Measurements from ENCODE around the gene PUM1. TPM values are rescaled to one million over a fixed set of nuclear protein-coding genes. Genes with fewer than 3 reads are reported as not detected.

The PUM1 gene
- total RNA-seq, 1 experiment from 2014 or later, result 43.8 TPM

DNA sequence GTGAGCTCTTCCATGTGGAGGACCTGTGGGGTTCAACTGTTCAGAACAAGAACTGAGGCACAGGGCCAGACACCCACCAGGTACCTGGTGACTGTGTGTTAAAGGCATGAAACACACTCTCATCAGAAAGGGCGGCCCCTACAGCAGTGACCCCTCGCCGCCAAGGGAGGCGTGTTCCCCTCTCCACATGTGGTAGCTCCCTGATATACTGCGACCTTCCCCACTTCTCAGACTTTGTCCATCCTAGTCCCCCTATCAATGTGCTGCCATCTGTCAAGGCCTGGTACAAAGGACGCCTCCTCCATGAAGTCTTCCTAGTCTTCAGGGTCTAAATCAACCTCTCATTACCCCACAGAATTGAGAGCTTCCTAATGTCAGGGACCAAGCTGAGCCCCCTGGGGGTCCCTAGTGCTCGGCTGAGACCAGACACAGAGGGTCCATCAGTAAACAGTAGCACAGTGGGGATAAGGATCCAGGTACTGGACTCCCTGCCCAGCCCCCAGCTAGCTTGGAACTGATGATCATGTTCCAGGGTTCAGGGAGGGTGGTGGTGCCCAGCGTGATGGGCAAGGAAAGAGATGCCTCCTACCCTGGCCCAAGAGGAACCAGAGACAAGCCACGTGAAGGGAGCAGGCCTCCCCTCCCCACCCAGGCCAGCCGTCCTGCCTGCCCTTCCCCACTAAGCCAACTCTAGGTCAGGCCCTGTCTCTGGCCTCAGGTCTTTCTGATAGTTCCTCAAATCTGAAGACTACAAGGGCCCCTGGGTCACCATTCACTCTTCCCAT is 167.3 kb downstream of the PUM1 start:
- DNase-seq (ENCODE audit: extremely low read depth, low read depth), result no peak

DNA sequence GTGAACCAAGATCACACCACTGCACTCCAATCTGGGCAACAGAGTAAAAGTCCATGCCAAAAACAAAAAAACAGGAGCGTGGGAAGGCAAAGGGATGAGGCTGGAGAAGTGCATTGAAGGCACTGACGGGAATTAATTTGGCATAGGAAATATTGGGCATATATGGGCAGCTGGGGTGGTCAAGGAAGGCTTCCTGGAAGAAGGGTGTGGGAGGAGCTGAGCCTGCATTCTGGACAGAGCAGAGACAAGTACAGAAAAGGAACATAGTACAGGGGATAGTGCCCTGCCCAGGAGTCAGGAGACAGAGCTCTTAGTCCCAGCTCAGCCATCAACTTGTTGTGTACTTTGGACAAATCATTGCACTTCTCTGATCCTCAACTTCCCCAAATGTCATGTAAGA is 168.6 kb downstream of the PUM1 start:
- no peak for DNase-seq (ENCODE audit: extremely low read depth, low read depth)

DNA sequence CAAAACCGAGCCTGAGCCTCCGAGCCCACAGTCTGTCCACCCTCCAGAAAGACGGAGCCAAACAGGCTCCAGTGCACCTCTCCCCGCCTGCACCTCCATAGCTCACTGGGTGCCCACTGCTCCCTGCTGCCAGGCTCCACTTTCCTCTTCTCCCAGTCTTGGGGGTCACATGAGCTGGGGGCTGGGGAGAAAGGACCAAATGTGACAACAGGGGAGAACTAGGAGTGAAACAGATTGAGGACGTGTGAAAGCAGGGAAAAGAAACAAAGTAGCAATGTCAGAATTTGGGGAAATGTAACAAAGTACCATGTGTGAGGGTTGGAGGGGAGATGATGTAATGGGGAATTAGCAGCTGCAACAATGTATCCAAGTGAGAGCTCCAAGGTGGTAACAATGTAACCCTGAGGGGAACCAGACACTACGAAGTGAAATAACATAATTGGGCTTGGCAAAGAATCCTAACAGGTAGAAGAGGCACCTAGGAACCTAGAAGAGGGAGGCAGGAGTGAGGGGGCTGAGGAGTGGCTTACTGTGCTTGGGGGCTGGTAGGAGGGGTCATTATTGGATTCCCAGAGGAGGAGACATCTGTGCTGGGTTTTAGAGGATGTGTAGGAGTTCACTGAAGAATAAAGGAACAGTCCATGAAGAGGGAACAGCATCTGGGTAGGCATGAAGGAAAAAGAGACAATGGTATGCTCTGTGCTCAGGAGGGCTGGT is 169.4 kb downstream of the PUM1 start:
- DNase-seq (ENCODE audit: extremely low read depth, low read depth), result no peak

DNA sequence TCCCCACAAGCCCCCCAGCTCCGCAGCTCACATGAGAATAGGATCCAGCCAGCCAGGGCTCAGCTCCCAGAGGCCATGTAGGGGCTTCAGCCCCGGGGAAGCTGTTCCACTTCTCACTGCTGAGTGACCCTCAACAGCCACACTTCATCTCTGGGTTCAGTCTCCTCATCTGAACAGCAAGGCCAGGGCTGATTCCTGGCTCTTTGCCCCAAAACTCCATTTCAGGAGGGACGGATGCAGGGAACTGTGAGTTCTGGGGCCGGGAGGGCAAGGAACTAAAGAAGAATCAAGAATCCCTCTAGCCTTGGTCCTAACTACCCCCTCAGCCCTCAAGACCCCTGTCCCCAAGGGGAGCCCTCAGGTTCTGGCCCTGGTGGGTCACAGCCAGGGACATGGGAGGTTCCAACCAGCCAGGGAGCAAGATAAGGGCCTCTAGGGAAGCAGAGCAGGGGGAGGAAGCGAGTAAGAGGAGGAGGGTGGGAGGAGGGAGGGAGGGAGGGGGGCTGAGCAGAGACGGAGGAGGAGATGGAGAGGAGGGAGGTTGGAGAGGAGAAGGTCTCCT is 170.1 kb downstream of the PUM1 start:
- DNase-seq (ENCODE audit: extremely low read depth, low read depth), result no peak

DNA sequence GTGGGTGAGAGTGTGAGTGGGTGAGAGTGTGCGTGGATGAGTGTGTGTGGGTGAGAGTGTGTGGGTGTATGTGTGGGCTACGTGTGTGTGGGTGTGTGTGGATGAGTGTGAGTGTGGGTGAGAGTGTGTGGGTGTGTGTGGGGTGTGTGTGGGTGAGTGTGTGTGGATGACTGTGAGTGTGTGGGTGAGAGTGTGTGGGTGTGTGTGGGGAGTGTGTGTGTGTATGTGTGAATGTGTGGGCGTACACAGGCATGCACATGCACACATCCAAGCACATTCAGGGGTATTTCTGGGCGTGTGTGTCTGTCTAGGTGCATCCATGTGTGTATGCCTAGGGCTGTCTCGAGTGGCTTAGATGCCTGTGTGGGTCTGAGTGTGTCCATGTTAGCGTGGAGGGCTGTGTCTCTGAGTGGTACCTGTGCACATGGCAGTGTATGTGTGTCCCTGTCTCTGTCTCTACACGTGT is 171.0 kb downstream of the PUM1 start:
- DNase-seq (ENCODE audit: extremely low read depth, low read depth), result no peak

DNA sequence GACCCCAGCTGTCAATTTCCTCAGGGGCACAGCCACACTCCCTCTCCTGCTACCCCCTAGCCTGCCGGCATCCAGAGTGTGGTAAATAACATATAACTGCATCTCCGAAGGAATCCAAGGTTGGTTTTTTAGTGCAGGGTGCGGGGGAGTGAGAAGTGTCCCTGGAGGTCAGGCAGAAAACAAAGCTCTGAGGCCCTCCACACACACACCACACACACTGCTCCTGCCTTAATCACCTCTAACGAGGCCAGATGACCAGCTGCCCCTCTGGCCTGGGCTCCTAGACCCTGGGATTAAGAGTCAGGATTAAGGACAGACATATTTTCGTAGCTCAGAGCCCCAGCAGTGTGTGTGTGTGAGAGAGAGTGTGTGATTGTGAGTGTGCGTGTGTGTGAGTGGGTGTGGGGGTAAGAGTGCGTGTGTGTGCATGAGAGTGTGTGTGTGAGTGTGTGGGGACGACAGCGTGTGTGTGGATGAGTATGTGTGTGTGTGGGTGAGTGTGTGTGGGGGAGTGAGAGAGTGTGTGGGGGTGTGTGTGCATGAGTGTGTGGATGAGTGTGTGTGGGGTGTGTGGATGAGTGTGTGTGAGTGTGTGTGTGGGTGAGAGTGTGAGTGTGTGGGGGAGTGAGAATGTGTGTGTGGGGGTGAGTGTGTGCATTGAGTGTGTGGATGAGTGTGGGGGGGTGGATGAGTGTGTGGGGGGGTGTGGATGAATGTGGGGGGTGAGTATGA is 171.6 kb downstream of the PUM1 start:
- no peak for DNase-seq (ENCODE audit: extremely low read depth, low read depth)

DNA sequence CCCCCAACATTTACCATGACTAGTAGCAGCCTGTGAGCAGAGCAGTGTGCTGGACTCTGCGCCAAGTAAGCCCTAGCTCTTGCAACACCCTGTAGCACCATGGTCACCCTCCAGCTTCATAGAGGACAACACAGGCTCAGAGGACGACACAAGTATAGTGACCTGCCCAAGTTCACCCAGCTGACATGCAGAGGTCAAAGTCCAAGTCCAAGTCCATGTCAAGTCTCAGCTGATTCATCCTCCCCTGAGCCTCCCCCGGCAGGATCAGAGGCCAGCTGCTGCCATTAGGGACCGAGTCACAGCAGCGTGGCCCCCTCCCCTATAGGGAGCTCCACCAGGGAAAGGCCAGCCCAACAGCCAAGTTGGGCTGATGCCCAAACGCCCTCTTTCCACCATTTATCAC is 172.8 kb downstream of the PUM1 start:
- DNase-seq (ENCODE audit: extremely low read depth, low read depth), result no peak

DNA sequence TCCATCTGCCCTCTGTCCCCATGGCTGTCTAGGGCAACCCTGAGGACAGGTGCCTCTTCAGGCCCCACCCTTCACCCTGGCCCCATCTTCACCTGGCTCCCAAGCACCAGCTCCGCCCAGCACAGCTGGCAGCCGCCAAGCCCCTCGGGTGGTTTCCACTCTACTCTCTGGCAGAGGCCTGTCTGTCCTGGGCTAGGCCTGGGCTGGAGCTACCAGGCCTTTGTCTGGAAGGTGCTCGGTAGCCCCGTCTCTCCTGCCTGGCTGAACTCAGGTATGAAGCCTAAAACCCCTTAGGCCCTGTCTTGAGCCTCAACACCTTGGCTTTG is 174.3 kb downstream of the PUM1 start:
- DNase-seq (ENCODE audit: extremely low read depth, low read depth), result no peak

DNA sequence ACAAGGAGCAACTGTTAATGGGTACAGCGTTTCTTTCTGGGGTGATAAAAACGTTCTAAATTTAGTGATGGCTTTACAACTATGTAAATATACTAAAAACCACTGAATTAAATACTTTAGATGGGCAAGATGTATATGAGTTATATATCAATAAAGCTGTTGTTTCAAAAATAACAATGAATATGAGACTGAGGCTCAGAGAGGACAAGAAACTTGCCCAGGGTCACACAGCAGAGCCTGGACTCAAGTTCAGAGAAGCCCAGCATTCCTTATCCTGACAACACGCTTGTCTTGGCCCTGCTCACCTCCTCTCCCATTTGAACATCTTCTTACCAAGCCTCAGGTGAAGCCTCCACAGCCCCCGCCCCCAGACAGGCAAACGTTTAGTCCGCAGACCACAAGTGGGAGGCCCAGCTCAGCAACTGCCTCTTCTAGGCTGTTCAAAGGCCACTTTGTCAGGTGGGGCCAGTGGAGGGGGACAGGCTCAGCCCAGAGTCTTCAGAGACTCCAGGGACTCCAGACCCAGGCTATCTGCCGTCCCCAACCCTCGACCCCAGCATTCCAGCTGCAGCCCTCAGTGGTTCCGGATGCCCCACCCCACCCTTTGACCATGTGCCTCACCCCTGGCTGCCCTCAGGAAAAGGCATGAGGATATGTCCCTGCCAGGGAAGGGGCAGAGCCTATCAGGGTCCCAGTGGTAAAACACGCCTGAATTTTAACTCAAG is 174.9 kb downstream of the PUM1 start:
- DNase-seq (ENCODE audit: extremely low read depth, low read depth), result no peak

DNA sequence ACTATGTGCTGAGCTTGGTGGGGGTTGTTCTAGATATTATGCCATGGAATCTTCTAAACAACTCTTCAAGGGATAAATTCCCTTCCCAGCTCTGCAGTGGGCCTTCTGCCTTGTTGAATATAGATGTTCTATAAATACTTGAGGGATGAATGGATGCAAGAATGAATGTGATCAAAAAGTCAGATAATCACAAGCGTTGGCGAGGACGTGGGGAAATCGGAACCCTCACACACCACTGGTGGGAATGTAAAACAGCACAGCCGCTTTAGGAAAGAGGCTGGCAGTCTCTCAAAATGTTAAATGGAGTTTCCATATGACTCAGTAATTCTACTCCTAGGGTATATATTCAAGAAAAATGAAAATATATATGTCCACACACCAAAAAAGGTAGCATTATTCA is 176.0 kb downstream of the PUM1 start:
- DNase-seq (ENCODE audit: extremely low read depth, low read depth), result no peak

DNA sequence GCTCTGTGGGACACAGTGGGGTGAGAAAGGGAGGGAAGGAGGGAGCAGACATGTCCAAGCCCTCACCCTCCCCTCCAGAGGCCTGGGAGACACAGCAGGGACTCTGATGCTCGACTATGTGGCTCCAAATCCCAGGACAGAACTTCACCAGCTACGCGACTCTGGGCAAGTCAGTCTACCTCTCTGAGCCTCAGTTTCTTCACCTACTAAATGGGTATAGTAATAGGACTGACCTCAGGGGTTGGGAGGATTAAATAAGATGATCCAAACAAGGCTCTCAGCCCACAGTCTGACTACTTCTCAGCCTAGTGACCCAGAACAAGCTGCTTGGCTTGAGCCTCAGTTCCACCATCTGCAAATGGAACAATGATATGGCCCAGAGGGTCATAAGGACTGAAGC is 176.5 kb downstream of the PUM1 start:
- no peak for DNase-seq (ENCODE audit: extremely low read depth, low read depth)

DNA sequence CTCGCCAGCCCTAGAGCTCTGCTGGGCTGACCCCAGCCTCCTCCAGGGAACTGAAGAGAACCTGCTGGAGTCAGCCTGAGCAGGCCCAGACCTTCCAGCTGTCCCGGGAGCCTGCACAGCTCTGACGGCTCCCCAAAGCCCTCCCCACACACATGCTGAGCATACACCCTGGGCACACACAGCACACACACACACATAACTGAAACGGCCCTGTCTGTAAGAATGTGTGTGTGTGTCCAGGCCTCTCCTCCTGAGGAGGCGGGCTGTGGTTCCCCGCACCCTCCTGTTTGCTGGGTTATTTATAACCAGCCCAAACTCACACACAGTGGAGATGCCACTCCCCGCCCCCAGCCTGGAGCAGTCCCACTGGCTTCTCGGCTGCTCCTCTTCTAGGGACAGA is 177.1 kb downstream of the PUM1 start:
- DNase-seq (ENCODE audit: extremely low read depth, low read depth), result no peak

DNA sequence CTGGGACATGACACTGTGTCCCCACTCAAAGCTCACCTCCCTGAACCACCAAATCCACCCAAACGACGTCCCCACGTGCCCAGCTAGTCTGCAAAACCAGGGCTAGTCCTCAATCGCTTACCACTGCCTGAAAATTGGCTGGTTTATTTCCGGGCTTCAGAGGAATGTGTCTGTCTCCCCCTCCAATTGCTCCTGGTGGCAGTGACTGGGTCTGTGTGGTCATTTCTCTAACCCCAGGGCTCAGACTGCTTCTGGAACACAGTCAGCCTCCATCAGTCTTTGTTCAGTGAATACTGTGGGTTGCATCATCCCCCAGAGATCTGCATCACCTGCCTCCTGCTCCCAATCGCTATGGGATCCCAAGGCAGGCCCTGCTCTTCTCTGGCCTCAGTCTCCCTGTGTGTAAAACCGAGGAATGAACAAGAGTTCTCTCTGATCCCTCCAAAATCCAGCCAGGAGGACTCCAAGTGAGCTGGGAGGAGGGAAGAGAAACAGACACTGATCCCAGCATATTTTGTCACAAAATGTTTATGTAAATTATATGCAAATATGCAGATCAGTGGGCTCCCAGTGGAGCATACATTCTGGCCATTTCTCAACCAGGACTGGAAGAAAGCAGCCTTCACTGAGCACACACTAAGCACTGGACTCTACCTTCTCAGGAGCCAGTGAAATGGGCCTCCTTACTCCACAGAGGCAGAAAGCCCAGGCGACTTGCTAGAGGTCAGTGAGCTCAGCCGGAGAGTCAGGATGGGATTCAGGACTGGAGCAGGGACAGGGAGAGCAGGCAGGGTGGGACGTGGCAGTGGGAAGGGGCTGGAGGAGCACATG is 177.8 kb downstream of the PUM1 start:
- no peak for DNase-seq (ENCODE audit: extremely low read depth, low read depth)

DNA sequence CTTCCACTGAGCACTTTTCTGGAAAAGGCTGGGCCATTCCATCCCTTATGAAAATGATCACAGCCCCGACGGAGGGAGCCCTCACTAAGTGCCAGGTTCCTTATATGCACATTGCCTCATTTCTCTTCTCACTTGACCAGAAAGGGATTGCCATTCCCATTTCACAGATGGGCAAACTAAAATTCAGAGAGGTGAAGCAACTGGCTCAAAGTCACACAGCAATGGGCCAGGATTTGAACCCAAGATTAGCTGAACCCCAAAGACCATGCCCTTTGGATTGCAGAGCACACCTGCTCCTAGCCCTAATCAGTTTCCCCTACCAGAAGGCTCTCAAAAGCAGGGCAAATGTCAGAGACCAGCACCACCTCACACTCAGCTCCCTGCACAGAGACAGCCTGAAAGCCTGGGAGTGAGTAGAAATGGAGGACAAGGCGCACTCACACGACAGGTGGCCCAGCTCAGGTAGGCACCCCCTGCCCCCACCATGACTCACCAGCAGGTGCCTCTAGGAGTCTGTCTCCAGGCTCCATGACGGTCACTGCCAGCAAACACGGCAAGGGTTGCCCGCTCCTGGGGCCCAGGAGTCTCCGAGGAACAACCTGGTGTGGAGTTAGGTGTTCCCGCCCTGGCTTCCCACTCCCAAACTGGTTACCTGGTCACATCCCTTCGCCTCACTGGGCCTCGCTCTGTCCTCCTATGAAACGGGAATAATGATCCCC is 178.6 kb downstream of the PUM1 start:
- no peak for DNase-seq (ENCODE audit: extremely low read depth, low read depth)

DNA sequence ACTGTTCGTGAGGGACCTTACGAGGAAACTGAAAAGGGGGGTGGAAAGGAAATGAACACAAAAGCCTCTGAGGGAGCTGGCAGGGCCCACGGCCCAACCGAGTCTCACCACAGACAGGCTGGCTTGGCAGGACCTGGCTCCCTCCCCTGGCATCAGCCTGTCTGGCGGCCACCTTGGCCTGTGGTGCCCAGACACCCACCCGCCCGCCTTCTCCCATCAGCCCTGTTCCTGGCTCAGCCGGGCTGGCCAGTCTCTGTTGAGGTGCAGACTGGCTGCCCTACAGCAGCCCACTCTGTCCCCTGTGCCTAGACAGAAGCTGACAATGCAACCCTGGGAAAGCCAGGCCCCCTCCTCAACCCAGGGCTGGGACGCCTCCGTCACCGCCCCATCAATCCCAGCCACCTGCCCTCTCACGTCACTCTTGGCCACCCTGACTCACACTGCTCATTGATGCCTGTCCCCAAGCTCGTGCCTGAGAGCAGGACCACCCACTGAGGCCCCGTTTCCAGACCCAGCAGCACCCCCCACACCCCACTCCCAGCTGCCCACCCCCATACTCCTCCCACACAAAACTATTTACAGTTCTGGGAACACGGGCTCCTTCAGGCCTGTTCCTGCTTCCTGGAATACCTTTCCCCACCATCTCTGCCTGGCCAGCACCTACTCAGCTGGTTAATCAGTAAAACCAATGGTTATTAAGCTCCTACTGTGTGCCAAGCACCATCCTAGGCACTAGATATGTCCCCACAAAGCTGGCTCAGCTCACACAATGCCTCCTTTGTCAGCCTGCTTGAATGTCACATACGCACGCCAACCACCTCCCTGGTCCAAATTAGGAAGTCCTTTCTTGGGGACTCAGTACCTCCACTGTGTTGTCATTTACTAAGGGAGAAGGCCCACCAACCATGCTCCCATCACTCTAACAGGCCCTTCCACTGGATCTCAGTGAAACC is 179.7 kb downstream of the PUM1 start:
- DNase-seq (ENCODE audit: extremely low read depth, low read depth), result no peak

DNA sequence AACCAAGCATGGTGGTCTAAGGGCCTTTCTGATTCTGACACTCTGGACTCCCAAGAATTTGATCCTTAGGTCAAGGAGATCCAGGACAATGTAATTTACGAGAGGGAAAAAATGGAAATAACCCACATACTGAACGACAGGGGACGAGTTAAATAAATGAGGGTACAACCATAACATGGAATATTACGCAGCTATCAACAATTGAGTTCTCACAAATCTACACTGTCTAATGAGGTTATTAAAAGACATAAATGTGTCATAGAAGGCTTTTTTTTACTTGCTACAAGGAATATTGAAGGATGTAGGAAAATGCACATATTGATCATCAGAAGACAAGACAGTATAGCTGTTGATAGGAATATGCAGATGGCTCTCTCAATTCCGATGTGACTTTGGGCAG is 180.8 kb downstream of the PUM1 start:
- DNase-seq (ENCODE audit: extremely low read depth, low read depth), result no peak

DNA sequence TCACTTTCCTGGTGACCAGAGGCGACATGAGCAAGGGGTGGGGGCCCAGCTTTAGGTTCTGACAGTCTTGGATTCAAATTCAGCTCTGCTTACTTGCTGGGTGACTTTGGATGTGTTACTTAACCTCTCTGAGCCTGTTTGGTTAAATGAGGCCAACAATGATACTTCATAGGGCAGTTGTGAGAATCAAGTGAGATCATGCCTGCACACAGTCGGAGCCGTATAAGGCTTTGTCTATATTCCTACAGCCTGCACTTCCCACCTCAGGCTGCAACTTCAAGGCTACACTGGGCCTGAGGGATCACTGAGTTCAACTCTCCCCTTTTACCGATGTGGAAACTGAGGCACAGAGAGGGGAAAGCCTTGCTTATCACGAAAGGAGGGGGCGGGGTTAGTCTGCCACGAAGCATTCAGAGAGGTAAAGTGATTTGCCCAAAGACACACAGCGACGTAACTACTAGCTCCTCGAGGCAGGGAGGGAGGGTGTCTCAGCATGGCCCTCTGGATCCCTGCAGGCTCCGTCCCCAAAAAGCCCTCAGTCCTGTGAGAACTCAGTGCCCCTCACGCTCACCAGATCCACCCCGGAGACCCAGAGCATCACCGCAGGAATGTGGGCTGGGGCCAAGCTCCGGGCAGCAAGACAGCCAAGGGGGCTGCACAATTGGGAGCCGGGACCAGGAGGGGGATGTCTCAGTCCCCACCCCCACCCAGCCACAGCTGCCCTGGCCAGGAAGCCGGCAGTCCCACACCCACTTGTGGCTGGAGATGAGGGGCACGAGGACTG is 181.9 kb downstream of the PUM1 start:
- no peak for DNase-seq (ENCODE audit: extremely low read depth, low read depth)

Measured in NCI-H460 (cell line).